Natural killer cell treated with Interleukin-12 subunit alpha and Interleukin-12 subunit beta and Interleukin-15 and Interleukin-18, amount 100 ng/mL, for 72 hours (primary cell): ENCODE measurements around the gene CNGA1. TPM values are rescaled to one million over a fixed set of nuclear protein-coding genes. Genes with fewer than 3 reads are reported as not detected.

Source experiments
- ATAC-seq, 2 donors: fragments of 150-1000 bp; cut with Tn5 transposase in 1 of 2; sonication (Bioruptor Pico), chemical (Tn5 transposase) in 1 of 2; 2 replicates each; pipeline ENCODE4 v1.10.0; 2021
- DNase-seq: peaks from one replicate; pipeline ENCODE4 v3.0.0; 2022; ENCODE audit warnings: low spot score
- H3K27ac Mint-ChIP-seq, 2 donors: 1 replicate in 1 of 2; 2 replicates in 1 of 2; pipeline ENCODE4 v1.8.0; 2022; ENCODE audit warnings: mixed read lengths in 2 of 2, mild to moderate bottlenecking in 1 of 2, moderate library complexity in 1 of 2
- H3K27me3 Mint-ChIP-seq, 2 donors: 1 replicate in 1 of 2; 2 replicates in 1 of 2; pipeline ENCODE4 v1.8.0; 2022; ENCODE audit warnings: mixed read lengths in 2 of 2
- H3K36me3 Mint-ChIP-seq: one replicate; pipeline ENCODE4 v1.8.0; 2022; ENCODE audit warnings: mixed read lengths
- H3K4me1 Mint-ChIP-seq, 2 donors: 1 replicate in 1 of 2; 2 replicates in 1 of 2; pipeline ENCODE4 v1.8.0; 2022; ENCODE audit warnings: low read depth in 2 of 2, mixed read lengths in 2 of 2, mild to moderate bottlenecking in 1 of 2
- H3K4me3 Mint-ChIP-seq: one replicate; pipeline ENCODE4 v1.8.0; 2022; ENCODE audit warnings: mixed read lengths
- H3K9me3 Mint-ChIP-seq: 2 replicates; pipeline ENCODE4 v1.8.0; 2022; ENCODE audit warnings: mixed read lengths
- total RNA-seq, 2 donors: library from RNA; stranded (reverse); gene quantifications; one replicate each; pipeline ENCODE4 v1.2.3, GENCODE V29; 2022

Gene CNGA1
- not detected for total RNA-seq

DNA sequence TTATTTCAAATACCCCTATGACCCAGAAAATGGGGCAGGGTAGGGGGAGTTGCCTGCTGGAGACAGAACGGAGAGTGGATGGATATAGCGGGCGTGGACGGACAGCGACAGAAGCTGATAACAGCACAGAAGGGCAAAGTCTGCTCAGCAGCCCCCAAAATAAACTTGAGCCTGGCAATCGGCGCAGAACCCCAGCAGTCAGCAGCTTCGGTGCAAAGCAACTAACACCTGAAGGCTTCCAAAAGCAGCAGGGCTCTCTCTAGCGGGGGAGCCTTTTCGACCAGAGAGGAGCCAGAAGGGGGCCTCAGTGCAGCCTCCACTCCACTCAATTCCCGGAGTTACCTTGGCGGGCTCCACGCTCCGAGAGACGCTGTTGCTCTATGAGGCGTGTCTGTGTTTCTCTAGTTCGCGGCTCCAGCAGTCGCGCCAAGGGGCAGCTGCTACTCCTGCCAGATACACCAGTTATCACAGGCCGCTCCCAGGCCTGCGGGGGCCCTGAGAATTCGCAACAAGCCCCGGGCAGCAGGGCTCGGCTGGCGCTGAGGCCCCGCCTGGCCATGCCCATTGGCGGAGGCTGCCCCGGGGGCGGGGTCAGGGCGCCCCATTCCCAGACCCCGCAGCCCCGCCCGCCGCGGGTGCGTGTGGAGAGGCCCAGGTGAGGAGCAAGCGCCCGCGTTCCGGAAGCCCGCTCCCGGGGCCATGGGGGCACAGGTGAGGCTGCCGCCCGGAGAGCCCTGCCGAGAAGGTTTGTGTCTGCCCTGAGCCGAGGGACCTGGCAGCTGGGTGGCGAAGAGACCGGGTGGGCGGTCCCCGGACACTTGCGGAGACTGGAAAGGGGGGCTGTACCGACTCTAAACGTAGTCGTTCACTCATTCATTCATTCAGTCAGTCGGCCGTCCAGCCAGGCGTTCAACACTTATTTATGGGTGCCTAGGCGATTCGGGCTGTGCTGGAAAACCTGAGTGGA lies at the start of gene CNGA1, which contains the start of gene NIPAL1:
CNGA1 (minus strand) TSS at position 541 of the 967 bp plus-strand sequence. CDS start 63,992 bp downstream, outside the sequence.
NIPAL1 (plus strand) TSS at position 632 of the 967 bp plus-strand sequence; CDS start at position 700, 68 bp downstream.
- Mint-ChIP-seq H3K4me1 (peaks cover 2 to 6% of the 10 kb centered on the region in 2 donors), H3K4me3 (peak within 1 kb of the TSS; percentile 69), H3K27me3 (peaks cover 23 to 37% of the 10 kb centered on the region in 2 donors), H3K27ac (no peak within 1 kb of the TSS), H3K36me3 (no peaks in the 10 kb centered on the region), H3K9me3 (no peaks in the 10 kb centered on the region)
- ATAC-seq (peak; percentile 95 to 98), DNase-seq (peak; percentile 76)

DNA sequence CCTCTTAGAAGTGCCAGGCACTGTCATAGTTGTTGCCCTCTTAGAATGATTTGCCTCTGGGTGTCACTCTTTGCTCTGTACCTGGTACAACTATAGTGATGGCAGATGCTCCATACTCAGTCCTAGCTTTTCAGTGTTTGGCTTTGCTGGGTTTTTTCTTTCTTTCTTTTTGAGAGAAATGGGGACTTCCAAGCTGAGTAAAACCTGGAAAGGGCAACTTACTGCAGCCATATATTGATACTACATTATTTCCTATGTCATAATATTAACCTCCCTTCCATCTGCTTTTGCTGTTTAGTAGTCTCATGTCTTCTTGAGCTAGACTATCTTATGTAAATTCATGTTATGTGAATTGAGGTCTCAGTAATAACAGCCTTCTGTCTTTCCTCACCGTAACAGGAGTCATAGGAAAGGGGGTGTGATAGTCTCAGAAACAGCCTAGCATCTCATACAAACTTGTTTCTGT lies 49.1 kb upstream of the CNGA1 start:
- Mint-ChIP-seq H3K27me3 (no peaks in the 10 kb centered on the region), H3K9me3 (peaks cover 4% of the 10 kb centered on the region), H3K27ac (peak overlapping the region in 1 of 2 donors; percentile 79), H3K36me3 (peaks cover 17% of the 10 kb centered on the region), H3K4me1 (peaks cover 22 to 26% of the 10 kb centered on the region in 2 donors), H3K4me3 (no peak overlapping the region)
- DNase-seq (no peak), ATAC-seq (peak; percentile 76 to 88)

DNA sequence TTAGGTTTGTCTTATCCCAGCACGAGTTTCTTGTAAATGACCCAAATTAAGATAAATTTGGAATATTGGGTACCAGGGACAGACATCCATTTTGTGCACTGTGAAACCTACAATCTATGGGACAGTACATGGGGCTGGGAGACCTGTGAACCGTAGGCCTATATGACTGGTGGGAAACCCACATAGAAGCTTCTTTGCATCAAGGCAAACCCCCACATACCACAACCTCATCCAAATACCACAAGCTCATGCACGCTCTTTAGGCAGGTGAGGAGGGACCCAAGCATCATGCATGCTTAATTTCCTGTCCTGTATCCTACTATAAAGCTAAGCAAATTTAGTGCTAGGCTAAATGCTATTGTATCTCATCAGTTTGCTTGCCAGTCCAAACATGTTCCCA lies 47.9 kb upstream of the CNGA1 start:
- peaks cover 8% of the 10 kb centered on the region for H3K9me3 Mint-ChIP-seq
- peak overlapping the region in 1 of 2 donors; percentile 62 for H3K27ac Mint-ChIP-seq
- no peak overlapping the region for H3K4me3 Mint-ChIP-seq
- H3K27me3 Mint-ChIP-seq: no peaks in the 10 kb centered on the region
- ATAC-seq (peak; percentile 45 to 53), DNase-seq (no peak)
- peaks cover 26 to 37% of the 10 kb centered on the region in 2 donors for H3K4me1 Mint-ChIP-seq
- H3K36me3 Mint-ChIP-seq: peaks cover 17% of the 10 kb centered on the region

DNA sequence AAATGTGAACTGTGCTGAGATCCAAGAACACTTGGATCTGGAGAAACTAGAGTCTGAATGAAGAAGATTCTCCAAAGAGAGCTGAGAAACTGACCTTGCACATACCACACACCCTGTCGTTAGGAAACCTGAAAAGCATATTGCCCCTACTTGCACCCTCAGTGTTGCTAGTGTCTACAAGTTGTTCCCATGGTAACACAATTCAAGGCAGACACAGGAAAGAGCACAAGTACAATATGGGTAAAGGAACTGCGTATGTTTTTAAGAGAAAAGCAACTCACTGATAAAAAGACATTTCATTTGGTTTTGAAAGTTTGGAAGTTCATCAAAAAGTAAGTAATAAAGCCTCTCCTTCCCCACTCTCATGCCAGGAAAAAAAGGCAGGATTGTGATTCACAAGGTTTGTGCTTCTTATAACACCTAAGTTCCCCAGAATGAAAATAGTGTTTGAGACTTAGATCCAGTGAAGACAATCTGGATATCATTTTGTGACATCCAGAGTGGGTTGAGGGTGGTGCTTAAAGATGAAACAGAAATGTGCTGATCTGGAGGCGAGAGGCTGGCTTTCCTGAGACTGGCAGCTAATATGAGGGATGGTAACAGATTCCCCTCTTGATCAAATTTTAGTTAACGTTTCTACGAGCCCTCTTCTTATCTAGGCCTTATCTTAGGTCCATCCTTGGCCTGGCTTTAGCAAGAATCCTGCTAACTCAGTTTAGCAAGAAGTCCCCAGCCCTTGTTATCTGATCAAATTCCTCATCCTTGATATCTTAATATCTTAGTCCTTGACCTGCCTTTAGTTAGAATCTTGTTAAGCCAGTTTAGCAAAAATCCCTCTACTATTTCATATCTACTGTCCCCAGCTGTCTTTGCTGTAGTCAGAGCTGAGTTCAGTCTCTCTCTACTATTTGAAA lies 42.4 kb upstream of the CNGA1 start:
- Mint-ChIP-seq H3K4me3 (no peak overlapping the region), H3K9me3 (peaks cover 8% of the 10 kb centered on the region), H3K36me3 (peaks cover 17% of the 10 kb centered on the region), H3K27ac (no peak overlapping the region), H3K27me3 (peaks cover 0 to 2% of the 10 kb centered on the region in 2 donors), H3K4me1 (peaks cover 15 to 28% of the 10 kb centered on the region in 2 donors)
- ATAC-seq: no peak
- DNase-seq: no peak

DNA sequence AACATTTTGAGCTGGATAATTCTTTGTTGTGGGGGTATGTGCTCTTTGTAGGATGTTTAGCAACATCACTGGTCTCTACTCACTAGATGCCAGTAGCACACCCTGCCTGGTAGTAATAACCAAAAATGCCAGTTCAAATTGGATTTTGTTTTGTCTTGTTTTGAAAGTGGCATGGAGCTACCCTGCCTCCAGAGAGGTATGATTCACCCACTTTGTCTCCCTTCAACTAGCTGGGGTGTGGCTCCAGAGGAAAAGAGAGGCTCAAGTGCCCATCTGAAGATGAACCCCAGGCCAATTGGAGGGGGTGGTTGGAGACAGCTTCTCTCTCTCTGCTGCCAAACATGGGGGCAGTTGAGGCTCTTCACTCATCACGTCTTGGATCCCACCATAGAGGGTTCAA lies 34.6 kb upstream of the CNGA1 start:
- no peak for DNase-seq
- no peaks in the 10 kb centered on the region for H3K9me3 Mint-ChIP-seq
- no peak overlapping the region for H3K27ac Mint-ChIP-seq
- ATAC-seq: no peak
- no peak overlapping the region for H3K4me3 Mint-ChIP-seq
- peaks cover 33 to 47% of the 10 kb centered on the region in 2 donors for H3K27me3 Mint-ChIP-seq
- peaks cover 4% of the 10 kb centered on the region for H3K36me3 Mint-ChIP-seq
- H3K4me1 Mint-ChIP-seq: peaks cover 22 to 24% of the 10 kb centered on the region in 2 donors

DNA sequence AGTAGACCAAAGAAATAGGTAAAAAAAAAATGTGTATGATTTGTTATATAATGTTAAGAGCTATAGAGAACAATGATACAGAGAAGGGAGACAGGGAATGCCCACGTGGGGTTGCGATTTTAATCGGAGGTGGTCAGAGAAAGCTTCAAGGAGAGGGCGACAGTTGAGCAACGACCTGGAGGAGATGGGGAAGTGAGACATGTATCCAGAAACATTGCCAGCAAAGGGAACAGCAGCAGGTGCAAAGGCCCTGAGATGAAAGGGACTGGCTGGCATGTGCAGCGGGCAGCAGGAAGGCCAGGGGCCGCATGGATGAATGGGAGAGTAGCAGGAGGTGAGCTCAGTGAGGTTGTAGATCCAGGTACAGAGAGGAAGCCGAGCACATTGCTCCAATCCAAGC lies 33.0 kb upstream of the CNGA1 start:
- H3K36me3 Mint-ChIP-seq: peaks cover 4% of the 10 kb centered on the region
- ATAC-seq: no peak
- no peak overlapping the region for H3K4me3 Mint-ChIP-seq
- no peak for DNase-seq
- H3K27me3 Mint-ChIP-seq: peaks cover 34 to 63% of the 10 kb centered on the region in 2 donors
- H3K27ac Mint-ChIP-seq: no peak overlapping the region
- peaks cover 34 to 35% of the 10 kb centered on the region in 2 donors for H3K4me1 Mint-ChIP-seq
- no peaks in the 10 kb centered on the region for H3K9me3 Mint-ChIP-seq

DNA sequence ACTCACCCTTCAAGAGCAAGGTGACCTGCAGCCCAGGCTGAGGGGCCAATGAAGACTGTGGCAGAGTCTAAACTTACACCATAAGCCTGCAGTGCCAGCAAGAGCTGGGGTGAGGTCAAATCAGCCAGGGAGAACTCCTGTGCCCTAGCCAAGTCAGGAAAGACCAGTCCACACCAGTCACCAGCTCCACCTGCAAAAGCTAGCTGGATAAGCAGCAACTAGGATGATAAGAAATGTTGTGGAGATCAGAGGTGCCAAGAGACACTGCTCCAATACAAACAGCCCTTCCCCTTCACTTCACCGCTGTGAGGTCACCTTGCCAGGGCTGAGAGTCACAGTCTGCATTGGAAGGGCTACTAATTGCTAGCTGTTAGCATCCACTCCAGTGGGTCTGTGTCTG lies 31.4 kb upstream of the CNGA1 start:
- ATAC-seq (peak; percentile 5 to 21), DNase-seq (no peak)
- Mint-ChIP-seq H3K4me3 (peak overlapping the region; percentile 71), H3K27ac (peak overlapping the region in 1 of 2 donors; percentile 52), H3K4me1 (peaks cover 39 to 42% of the 10 kb centered on the region in 2 donors), H3K36me3 (peaks cover 4% of the 10 kb centered on the region), H3K9me3 (no peaks in the 10 kb centered on the region), H3K27me3 (peaks cover 40 to 75% of the 10 kb centered on the region in 2 donors)

DNA sequence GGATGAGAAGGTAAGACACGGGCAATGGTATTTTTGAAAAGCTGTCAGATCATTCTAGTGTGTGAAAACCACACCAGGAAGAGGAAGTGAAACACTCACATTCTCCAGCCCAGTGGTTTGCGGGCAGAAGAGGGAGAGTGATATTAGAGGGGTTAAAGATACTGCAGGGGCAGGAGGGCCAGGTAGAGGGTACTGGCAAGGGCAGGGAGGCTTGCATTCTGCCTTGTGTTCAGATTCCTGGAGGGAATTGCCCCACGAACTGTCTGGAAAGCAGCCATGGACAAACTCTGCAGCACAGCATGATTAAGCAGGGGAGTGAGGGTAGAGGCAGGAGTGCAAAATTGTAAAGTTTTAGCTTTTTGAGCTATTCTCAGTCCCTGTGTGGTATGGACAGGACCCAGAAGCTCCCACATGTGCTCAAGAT lies 31.0 kb upstream of the CNGA1 start:
- peak overlapping the region; percentile 16 to 52 for H3K27ac Mint-ChIP-seq
- peaks cover 45 to 80% of the 10 kb centered on the region in 2 donors for H3K27me3 Mint-ChIP-seq
- peaks cover 42 to 44% of the 10 kb centered on the region in 2 donors for H3K4me1 Mint-ChIP-seq
- H3K4me3 Mint-ChIP-seq: peak overlapping the region; percentile 71
- peaks cover 4% of the 10 kb centered on the region for H3K36me3 Mint-ChIP-seq
- ATAC-seq: peak; percentile 92 to 97
- H3K9me3 Mint-ChIP-seq: no peaks in the 10 kb centered on the region
- peak; percentile 87 for DNase-seq

DNA sequence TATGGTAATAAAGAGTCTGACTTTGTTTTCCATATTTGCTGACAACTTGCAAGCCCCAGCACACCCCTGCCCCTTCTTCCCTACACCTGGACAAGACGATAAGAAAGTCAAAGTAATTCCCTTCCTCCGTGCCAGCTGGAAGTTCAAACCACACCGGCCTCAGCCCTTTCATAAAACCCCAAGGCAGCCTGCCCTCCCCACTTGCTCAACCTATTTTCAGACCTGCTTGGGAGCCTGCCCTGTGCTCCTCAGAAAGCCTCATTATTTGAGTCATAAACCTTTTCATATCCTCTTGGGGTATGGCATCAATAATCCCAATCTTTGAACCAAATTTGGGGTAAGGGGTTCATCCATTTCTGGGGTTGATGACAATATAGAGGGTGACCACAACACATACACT lies 29.6 kb upstream of the CNGA1 start:
- peak overlapping the region; percentile 59 for H3K4me3 Mint-ChIP-seq
- no peak for ATAC-seq

DNA sequence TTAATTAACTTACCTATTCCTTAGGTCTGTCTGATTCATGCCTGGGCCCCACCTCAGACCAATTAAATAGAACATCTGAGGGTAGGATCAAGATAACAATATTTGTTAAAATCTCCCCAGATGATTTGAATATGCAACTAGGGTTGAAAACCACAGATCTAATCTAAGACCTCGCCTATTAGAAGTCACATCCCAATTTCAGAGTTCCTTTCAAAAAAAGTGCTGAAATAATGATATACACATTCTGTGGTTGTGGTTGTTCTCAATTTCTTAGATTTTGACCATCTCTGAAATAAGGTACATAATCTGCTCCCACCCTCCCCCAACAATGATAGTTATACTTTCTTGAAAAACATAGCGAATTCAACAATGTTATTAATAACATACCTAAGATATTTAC lies 27.8 kb upstream of the CNGA1 start:
- H3K4me3 Mint-ChIP-seq: no peak overlapping the region
- no peaks in the 10 kb centered on the region for H3K9me3 Mint-ChIP-seq
- DNase-seq (no peak), ATAC-seq (no peak)
- H3K4me1 Mint-ChIP-seq: peaks cover 39 to 44% of the 10 kb centered on the region in 2 donors
- H3K27ac Mint-ChIP-seq: no peak overlapping the region
- peaks cover 2% of the 10 kb centered on the region for H3K36me3 Mint-ChIP-seq
- peaks cover 38 to 73% of the 10 kb centered on the region in 2 donors for H3K27me3 Mint-ChIP-seq

More for the DNA sequence above, 29.6 kb upstream of the CNGA1 start:
- Mint-ChIP-seq H3K27me3 (peaks cover 51 to 83% of the 10 kb centered on the region in 2 donors), H3K4me1 (peaks cover 42 to 44% of the 10 kb centered on the region in 2 donors), H3K36me3 (peaks cover 4% of the 10 kb centered on the region), H3K9me3 (no peaks in the 10 kb centered on the region), H3K27ac (peak overlapping the region in 1 of 2 donors; percentile 52)
- DNase-seq: no peak

DNA sequence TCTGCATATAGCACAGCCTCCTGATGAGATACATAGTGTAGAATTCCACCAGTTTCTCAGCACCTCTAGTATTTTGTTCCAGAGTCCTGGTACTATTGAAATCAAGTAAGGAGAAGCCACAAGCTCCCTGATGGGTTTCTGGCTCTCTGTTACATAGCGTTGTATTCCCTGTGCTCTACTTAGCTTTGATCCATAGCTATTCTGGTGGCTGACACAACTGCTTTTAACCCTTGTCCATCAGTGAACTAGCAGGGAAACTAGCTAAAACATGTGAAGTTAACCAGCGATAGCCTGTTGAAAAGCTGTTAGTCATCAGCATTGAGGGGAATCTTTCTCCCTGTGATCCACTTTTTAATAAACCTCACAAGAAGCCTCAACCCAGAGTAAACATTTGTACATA lies 27.0 kb upstream of the CNGA1 start:
- peaks cover 38 to 44% of the 10 kb centered on the region in 2 donors for H3K4me1 Mint-ChIP-seq
- H3K27me3 Mint-ChIP-seq: peaks cover 35 to 65% of the 10 kb centered on the region in 2 donors
- no peaks in the 10 kb centered on the region for H3K36me3 Mint-ChIP-seq
- no peak overlapping the region for H3K27ac Mint-ChIP-seq
- DNase-seq (no peak), ATAC-seq (no peak)
- no peak overlapping the region for H3K4me3 Mint-ChIP-seq
- no peaks in the 10 kb centered on the region for H3K9me3 Mint-ChIP-seq

DNA sequence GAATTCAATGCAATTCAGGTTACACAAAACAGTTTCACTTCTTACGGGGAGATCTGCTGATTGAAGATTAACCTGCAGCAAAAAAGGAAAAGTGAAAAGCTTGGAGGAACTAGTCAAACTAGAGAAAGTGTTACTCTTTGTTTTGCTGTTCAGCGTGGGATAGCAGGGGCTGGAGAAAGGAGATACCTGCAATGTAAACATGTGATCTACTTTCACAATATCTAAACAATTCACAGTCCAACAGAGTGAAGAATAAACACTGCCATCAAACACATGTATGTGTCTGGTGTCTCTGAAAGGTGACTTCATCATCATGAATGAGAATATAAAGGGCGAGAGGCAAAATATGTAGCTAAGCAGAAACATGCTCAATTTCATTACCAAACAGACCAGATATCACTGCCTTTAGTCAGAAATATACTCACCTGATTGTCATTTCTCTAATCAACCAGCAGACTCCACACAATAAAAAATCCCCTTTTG lies 26.5 kb upstream of the CNGA1 start:
- Mint-ChIP-seq H3K9me3 (no peaks in the 10 kb centered on the region), H3K4me3 (no peak overlapping the region), H3K27me3 (peaks cover 35 to 65% of the 10 kb centered on the region in 2 donors), H3K4me1 (peaks cover 35 to 41% of the 10 kb centered on the region in 2 donors), H3K36me3 (no peaks in the 10 kb centered on the region), H3K27ac (no peak overlapping the region)
- ATAC-seq (no peak), DNase-seq (no peak)

DNA sequence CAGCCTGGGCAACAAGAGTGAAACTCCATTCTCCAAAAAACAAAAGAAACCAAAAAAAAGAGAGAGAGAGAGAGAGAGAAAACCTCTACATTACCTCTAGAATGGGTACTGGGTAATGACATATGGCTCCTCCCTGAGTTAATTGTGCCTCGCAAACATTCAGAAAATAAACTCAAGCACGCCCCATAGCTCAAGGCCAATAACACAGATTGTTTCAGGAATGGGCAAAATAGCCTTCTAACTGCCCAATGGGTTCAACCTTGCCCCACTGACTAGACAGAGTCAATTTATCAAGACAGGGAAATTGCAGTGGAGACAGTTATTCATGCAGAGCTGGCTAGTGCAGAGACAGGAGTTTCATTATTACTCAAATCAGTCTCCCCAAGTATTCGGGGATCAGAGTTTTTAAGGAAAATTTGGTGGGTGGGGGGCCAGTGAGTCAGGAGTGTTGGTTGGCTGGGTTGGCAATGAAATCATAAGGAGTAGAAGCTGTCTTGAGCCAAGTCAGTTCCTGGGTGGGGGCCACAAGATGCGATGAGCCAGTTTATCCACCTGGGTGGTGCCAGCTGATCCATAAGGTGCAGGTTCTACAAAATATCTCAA lies 25.2 kb upstream of the CNGA1 start:
- H3K4me3 Mint-ChIP-seq: no peak overlapping the region
- H3K4me1 Mint-ChIP-seq: peaks cover 23 to 28% of the 10 kb centered on the region in 2 donors
- no peaks in the 10 kb centered on the region for H3K36me3 Mint-ChIP-seq
- peaks cover 34 to 61% of the 10 kb centered on the region in 2 donors for H3K27me3 Mint-ChIP-seq
- ATAC-seq (no peak), DNase-seq (no peak)
- no peaks in the 10 kb centered on the region for H3K9me3 Mint-ChIP-seq
- no peak overlapping the region for H3K27ac Mint-ChIP-seq
